Ishikawa (cell line): ENCODE measurements around the gene C10orf105.

Experiments used
- CEBPB ChIP-seq: IDR thresholded peaks from 2 replicates; pipeline ENCODE4 v1.6.1; 2012
- CREB1 ChIP-seq: IDR thresholded peaks from 2 replicates; pipeline ENCODE4 v1.6.1; 2012; ENCODE audit warnings: low read depth
- EGR1 ChIP-seq: IDR thresholded peaks from 2 replicates; pipeline ENCODE4 v1.6.1; 2012
- EP300 ChIP-seq: IDR thresholded peaks from 2 replicates; pipeline ENCODE4 v1.6.1; 2012; ENCODE audit warnings: borderline replicate concordance
- FOXM1 ChIP-seq: IDR thresholded peaks from 2 replicates; pipeline ENCODE4 v1.6.1; 2012; ENCODE audit warnings: low read depth, borderline replicate concordance
- NFIC ChIP-seq: IDR thresholded peaks from 2 replicates; pipeline ENCODE4 v1.6.1; 2012
- RAD21 ChIP-seq: IDR thresholded peaks from 2 replicates; pipeline ENCODE4 v1.6.1; 2012; ENCODE audit warnings: low read depth
- TAF1 ChIP-seq: IDR thresholded peaks from 2 replicates; pipeline ENCODE4 v1.6.1; 2012; ENCODE audit warnings: low read depth, mild to moderate bottlenecking
- TCF12 ChIP-seq: IDR thresholded peaks from 2 replicates; pipeline ENCODE4 v1.6.1; 2012; ENCODE audit warnings: low read depth
- TEAD4 ChIP-seq: IDR thresholded peaks from 2 replicates; pipeline ENCODE4 v1.6.1; 2012
- YY1 ChIP-seq: IDR thresholded peaks from 2 replicates; pipeline ENCODE4 v1.6.1; 2012; ENCODE audit warnings: low read depth
- ZBTB7A ChIP-seq: IDR thresholded peaks from 2 replicates; pipeline ENCODE4 v1.6.1; 2012; ENCODE audit warnings: low read depth
- TF ChIP-seq, protein P1 (sequence below): IDR thresholded peaks from 2 replicates; pipeline ENCODE4 v1.6.1; 2012
- TF ChIP-seq, protein P2 (sequence below): IDR thresholded peaks from 2 replicates; pipeline ENCODE4 v1.6.1; 2012; ENCODE audit warnings: low read depth, mild to moderate bottlenecking
- TF ChIP-seq, protein P3 (sequence below): IDR thresholded peaks from 2 replicates; pipeline ENCODE4 v1.6.1; 2012

The C10orf105 gene

DNA sequence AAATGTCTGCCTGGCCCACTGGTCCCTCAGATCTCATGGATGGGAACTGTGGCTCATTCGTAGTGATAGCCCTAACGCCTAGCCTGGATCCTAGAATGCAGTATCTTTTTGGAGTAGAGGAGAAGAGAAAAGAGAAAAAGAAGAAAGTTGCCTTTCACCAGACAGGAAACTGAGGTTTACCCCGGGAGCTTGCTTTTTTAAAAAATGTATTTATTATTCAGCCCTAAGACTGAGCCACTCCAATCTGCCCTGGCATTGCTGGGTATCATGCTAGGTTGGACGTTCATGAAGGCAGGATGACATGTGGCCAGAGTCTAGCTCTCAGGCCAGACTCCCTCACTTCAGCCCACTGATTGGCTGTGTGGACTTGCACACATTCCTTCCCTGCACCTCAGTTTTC lies 21.5 kb upstream of the C10orf105 start:
- TF ChIP-seq EGR1 (no peak), RAD21 (no peak), YY1 (no peak), NFIC (no peak), EP300 (no peak), TAF1 (no peak), ZBTB7A (no peak), TEAD4 (no peak), TCF12 (no peak), CREB1 (no peak), FOXM1 (no peak), CEBPB (no peak)
- TF ChIP-seq, protein P1, sequence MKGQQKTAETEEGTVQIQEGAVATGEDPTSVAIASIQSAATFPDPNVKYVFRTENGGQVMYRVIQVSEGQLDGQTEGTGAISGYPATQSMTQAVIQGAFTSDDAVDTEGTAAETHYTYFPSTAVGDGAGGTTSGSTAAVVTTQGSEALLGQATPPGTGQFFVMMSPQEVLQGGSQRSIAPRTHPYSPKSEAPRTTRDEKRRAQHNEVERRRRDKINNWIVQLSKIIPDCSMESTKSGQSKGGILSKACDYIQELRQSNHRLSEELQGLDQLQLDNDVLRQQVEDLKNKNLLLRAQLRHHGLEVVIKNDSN, result no peak
- TF ChIP-seq, protein P2, sequence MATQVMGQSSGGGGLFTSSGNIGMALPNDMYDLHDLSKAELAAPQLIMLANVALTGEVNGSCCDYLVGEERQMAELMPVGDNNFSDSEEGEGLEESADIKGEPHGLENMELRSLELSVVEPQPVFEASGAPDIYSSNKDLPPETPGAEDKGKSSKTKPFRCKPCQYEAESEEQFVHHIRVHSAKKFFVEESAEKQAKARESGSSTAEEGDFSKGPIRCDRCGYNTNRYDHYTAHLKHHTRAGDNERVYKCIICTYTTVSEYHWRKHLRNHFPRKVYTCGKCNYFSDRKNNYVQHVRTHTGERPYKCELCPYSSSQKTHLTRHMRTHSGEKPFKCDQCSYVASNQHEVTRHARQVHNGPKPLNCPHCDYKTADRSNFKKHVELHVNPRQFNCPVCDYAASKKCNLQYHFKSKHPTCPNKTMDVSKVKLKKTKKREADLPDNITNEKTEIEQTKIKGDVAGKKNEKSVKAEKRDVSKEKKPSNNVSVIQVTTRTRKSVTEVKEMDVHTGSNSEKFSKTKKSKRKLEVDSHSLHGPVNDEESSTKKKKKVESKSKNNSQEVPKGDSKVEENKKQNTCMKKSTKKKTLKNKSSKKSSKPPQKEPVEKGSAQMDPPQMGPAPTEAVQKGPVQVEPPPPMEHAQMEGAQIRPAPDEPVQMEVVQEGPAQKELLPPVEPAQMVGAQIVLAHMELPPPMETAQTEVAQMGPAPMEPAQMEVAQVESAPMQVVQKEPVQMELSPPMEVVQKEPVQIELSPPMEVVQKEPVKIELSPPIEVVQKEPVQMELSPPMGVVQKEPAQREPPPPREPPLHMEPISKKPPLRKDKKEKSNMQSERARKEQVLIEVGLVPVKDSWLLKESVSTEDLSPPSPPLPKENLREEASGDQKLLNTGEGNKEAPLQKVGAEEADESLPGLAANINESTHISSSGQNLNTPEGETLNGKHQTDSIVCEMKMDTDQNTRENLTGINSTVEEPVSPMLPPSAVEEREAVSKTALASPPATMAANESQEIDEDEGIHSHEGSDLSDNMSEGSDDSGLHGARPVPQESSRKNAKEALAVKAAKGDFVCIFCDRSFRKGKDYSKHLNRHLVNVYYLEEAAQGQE, result no peak
- TF ChIP-seq, protein P3, sequence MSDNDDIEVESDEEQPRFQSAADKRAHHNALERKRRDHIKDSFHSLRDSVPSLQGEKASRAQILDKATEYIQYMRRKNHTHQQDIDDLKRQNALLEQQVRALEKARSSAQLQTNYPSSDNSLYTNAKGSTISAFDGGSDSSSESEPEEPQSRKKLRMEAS, result no peak

DNA sequence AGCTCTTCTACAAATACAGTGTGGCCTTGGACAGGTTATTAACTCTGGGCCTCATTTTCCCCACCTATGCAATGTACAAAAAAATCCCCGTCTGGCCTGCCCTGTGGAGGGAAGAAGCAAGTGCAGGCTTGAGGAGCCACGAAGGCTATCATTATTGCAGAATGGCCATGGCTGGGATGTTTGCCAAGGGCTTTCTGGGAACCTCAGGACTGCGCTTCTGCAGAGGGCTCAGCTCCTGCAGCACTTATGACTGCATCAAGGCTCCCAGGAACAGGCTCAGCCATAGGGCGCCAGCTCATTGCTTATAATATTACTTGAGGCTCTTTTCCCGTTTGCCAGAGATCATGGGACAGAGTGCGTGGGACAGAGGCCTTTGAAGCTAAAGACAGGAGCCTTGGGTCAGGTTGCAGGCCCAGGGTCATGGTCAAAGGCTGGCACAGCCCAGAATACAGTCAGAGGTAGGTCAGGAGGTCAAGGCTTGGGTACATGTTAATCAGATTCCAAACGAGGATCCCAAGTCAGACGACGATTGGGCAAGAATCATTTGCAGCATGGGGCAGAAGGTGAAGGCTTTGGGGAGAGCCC lies 20.6 kb upstream of the C10orf105 start:
- TF ChIP-seq EP300 (no peak), CREB1 (no peak), RAD21 (no peak), TEAD4 (no peak), YY1 (no peak), TCF12 (no peak), EGR1 (no peak), NFIC (no peak), FOXM1 (no peak), ZBTB7A (no peak), TAF1 (no peak), CEBPB (no peak)
- TF ChIP-seq, protein P1, result no peak
- TF ChIP-seq, protein P2, result no peak
- TF ChIP-seq, protein P3, result no peak

DNA sequence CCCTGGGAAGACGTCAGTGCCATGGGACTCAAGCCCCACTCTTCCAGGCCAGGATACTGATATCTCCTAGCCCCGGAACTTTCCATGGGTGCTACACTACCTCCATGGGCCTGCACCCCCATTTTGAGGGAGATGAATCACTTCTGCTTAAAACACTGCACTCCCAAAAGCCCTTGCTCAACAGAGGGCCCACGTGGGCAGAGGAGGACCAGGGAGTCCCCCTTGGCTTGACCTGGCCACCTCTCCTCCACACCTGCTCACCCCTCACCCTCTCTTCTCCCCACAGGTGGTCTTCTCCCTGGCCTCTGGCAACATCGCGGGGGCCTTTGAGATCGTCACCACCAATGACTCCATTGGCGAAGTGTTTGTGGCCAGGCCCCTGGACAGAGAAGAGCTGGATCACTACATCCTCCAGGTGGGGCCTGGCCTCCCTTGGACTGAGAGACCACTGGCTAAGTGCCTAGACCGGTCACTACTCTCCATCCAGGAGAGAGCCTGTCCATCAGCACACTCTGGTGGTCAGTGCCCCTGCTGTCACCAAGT lies 19.9 kb upstream of the C10orf105 start:
- TF ChIP-seq, protein P1, result no peak
- TF ChIP-seq TAF1 (no peak), NFIC (no peak), ZBTB7A (no peak), YY1 (no peak), RAD21 (no peak)
- TF ChIP-seq, protein P2, result no peak

DNA sequence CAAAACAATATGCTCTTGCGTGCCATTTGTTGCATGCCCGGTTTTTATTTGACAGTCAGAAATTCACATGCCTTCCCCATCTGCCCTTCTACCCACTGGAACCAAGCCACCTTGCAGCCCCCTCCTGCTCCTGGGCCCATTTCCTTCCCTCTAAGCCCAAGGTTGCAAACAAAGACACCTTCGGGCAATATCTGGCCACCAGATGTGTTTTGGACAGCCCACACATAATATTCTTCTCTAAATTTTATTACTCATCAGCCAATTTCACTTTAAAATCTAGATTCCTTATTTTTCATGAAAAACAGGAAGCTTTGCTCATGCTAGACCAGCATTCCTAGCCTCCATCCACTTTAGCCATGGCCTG lies 18.2 kb upstream of the C10orf105 start:
- TF ChIP-seq CREB1 (no peak), FOXM1 (no peak), ZBTB7A (no peak), EP300 (no peak), EGR1 (no peak), RAD21 (no peak), YY1 (no peak), NFIC (no peak), CEBPB (no peak), TAF1 (no peak)
- TF ChIP-seq, protein P1, result no peak
- TF ChIP-seq, protein P3, result no peak
